Endometrium (tissue), 2 donors: Measurements from ENCODE around the gene SFXN4.
"Not testable (repeated sequence)": the region's sequence is repeated elsewhere in the genome, so short reads cannot be mapped to it uniquely, and the experiment has no call there.

Source experiments
- FAIRE-seq: peaks from 2 replicates; lab custom pipeline; 2012; peaks lifted over from hg19 to GRCh38; lab: Jason Lieb, UNC
- donor health status: control.
- donor health status: control.

SFXN4 gene

DNA sequence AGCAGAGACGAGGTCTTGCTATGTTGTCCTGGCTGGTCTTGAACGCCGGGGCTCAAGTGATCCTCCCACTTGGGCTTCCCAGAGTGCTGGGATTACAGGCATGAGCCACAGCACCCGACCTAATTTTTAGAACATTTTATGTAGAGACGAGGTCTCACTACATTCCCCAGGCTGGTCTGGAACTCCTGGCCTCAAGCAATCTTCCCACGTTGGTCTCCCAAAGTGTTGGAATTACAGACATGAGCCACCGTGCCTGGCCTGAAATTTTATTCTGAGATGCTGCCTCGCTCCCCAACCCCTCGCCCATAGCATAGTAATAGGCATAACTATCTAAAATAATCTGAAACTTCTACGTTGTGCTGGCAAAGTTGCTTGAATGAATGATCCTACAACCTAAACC lies 21.9 kb downstream of the SFXN4 start:
- no peak for FAIRE-seq

DNA sequence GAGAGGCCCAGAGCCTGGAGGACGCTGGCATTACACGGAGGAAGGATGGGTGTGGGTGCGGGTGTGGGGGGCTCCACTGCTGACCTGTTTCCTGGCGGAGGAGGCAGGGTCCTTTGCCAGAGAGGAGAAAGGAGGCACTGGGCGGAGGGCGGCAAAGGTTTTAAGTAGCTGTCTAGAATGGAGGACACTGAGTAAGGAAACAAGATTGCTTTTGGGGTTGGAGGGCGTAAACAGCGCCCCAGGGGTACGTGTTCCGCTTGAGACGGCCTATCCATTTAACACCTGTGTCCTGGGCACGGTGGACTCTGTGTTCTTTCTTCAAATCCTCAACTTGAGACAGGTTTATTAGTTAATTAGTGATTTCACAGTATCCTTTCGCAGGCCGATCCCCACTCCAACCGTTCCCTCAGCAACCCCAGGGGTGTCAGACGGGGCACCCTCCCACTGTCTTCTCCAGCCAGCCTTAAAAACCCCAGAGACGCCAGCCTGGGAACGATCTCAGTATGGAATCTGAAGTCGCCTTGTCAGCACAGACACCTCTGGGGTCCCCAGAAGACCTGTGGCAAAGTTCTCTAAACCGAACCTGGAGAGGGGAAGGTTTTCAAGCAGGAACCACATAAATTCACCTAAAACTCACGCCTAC lies 24.8 kb downstream of the SFXN4 start:
- FAIRE-seq = no peak

DNA sequence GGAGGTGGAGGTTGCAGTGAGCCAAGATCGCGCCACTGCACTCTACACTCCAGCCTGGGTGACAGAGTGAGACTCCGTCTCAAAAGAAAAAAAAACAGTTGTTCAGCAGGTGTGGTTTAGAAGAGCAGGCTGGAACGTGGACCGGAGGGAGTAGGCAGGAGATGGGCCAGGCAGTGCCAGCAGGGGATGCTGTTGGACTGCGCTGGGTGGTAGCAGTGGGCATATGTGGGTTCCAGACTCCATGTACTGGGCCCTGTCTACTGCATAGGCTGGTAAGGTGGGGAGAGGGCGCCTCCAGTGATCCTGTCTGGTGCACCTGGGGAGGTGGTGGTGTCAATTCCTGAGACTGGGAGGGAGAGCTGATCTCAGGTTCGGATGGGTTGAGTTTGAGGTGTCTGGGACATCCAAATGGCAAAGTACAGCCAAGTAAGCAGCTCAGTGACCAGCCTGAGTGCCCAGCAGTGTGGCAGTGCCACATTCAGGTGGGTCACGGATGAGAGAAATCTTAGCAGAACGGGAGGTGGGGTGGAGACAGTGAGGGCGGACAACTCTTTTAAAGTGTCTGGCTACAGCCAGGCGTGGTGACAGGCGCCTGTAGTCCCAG lies 25.9 kb downstream of the SFXN4 start:
- no peak for FAIRE-seq

DNA sequence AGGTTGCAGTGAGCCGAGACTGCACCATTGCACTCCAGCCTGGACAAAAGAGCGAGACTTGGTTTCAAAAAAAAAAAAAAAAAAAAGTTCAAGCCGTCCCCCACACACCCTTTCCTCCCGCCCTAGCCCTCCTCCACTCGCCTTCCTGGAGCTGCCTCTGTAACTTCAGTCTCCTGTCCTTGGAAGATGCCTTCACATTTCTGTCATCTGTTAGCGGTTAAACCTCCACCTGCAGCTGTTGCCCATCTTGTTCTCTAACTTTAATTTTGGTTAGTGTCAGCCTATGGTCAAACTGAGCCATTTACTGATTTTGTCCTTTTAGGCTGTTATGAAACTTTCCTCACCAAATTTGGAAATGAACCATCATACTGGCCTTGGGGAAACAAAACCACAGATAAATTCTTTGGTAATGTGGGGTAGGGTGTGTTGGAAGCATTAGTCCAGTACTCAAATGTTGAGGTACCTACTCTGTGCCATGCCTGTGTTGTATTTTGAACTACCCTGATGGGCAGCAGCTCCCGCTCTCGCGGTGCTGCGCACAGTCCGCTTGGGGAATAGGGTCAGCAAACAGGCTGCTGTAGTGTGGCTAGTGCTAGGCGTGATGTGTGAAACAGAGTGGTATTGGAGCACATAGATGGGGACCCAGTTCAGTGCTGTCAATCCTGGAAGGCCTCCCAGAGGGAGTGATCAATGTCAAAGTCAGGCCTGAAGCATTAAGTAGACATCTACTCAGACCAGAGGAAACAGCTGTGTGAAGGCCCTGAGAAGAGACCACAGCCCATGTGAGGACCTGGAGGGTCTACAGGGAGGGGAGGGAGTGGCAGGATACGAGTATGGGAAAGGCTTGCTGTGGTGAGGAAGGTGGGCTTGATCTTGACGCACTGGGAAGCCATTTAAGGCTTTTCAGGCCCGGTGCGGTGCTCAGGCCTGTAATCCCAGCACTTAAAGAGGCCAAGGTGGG lies 26.9 kb downstream of the SFXN4 start:
- FAIRE-seq = no peak

DNA sequence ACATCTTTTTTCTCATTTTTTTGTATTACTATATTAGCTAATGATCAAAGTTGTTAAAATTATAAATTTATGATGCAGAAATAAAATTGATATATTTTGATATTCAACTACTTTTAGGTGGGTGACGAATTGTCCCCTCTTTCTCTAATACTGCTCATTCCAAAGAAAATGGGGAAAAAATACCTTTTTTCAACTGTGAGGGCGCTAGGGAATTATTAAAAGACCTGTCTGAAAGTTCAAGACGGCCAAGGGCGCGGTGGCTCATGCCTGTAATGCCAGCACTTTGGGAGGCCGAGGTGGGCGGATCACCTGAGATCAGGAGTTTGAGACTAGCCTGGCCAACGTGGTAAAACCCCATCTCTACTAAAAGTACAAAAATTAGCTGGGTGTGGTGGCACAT lies 27.6 kb downstream of the SFXN4 start:
- FAIRE-seq = not testable (repeated sequence)

DNA sequence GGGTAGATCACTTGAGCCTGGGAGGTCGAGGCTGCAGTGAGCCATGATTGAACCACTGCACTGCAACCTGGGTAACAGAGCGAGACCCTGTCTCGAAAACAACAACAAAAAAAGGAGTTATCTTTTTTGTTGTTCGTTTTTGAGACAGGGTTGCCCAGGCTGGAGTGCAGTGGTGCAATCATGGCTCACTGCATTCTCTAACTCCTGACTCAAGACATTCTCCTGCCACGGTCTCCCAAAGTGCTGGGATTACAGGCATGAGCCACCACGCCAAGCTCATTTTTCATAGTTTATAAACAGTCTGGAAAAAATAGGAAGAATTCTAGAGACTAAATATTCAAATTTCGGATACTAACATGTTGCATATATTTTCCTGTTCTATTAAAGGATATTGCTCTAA lies 29.4 kb downstream of the SFXN4 start:
- no peak for FAIRE-seq

DNA sequence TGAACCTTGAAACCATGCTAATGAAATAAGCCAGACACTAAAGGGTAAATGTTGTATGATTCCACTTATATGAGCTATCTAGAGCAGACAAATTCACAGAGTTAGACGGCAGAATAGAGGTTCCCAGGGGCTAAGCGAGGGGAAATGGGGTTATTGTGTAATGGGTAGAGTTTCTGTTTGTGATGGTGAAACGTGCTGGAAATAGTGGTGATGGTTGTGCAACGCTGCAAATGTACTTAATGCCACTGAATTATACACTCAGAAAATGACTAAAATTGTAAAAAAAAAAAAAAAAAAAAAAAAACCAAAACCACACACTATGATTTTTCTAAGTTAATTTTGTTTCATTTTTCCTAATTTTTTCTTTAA lies 30.0 kb downstream of the SFXN4 start:
- FAIRE-seq = no peak

DNA sequence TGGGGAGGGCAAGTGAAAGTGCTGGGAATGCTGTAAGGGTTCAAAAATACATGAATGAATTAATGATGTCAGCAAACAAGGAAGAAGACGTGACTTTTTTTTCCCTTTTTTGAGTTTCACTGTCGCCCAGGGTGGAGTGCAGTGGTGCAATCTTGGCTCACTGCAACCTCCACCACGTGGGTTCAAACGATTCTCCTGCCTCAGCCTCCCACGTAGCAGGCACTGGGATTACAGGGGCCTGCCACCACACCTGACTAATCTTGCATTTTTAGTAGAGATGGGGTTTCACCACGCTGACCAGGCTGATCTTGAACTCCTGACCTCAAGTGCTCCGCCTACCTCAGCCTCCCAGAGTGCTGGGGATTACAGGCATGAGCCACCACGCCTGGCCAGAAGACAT lies 31.6 kb downstream of the SFXN4 start:
- FAIRE-seq = no peak

DNA sequence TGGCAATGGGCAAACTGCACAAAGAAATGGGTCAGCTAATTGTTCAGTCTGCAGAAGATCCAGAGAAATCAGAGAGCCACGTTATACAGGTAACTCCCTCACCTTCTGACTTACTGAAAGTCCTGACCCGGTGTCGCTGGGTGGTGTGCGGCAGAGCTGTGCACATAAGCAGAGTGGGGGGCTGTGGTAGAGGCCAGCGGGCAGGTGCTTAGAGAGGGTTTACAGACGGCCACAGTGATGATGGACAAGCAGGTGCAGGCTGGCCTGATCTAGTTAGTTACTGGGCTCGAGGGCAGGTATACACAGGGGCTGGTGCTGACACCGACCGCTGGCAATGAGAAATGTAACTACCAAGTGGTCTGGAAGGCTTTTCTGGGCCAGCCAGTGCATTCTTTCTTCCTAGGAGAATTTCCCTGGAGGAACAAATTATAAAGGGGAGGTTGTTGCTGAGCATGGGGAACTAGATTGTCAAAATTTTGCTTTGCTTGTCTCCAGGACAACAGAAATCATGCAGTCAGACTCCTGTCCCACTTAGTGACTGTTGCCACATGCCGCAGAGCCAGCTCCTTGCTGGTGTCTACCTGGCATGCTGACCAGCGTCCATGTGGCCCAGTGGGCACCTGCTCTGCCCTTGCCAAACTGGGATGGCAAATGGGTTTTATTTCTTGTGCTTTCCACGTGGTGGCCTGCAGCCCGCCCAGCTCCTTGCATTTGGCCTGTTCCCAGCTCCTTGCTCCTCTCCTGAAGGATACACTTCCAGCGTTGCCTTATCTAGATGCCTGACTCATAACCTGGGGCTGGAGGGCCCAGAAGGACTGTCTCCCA lies 32.8 kb downstream of the SFXN4 start:
- no peak for FAIRE-seq

DNA sequence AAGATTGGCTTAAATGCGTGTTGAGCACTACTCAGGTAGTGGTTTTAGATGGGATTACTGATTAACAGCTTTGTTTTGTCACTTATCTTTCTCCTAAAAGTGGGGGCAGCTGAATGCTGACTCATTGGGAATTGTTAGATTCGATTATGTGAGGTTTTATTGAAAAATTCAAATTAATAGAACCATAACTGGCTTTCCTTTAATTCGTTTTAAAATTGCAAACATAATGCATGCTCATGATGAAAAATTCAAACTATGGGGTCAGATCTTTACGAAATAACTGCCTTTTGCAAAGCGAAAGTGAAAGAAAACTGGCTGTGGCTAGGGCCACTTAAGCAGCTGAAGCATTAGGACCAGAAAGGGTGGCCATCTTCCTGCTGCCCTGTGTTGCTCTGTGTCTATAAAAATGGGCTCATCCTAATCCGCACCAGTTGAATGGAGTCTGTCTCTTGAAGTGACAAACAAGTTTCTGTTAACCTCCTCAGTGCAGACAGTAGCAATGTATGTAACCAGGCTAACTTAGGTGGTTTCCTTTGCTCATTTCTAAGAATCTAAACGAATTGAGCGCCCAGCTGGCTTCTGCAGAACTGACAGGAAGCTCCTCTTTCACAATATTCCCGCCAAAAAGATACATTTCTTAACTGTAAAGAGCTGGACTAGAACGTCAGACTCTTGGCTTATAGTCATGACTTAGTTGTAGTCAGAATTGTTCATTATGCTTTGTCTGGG lies 33.8 kb downstream of the SFXN4 start:
- no peak for FAIRE-seq

DNA sequence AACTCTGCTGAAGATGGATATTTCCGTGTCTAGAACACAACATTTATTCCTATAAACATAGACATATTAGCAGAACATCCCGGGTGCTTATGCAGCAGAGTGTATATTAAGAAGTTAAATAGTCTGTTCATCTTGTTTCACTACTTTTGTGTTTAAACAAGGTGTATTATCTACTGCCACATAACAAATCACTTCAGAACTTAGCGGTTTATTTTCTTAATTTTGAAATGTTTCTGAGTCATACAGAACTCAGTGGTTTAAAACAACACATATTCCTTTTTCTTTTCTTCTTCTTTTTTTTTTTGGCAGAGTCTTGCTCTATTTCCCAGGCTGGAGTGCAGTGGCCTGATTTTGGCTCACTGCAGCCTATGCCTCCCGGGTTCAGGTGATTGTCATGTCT lies 35.8 kb downstream of the SFXN4 start:
- no peak for FAIRE-seq

DNA sequence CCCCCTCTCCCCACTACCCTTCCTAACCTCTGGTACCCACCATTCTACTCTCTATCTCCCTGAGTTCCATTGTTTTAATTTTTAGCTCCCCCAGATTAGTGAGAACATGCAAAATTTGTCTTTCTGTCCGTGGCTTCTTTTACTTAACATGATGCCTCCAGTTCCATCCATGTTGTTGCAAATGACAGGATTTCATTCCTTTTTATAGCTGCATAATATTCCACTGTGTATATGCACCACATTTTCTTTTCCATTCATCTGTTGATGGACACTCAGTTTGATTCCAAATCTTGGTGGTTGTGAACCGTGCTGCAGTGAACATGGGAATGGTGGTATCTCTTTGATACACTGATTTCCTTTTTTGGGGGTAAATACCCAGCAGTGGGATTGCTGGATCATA lies 39.6 kb downstream of the SFXN4 start:
- no peak for FAIRE-seq

DNA sequence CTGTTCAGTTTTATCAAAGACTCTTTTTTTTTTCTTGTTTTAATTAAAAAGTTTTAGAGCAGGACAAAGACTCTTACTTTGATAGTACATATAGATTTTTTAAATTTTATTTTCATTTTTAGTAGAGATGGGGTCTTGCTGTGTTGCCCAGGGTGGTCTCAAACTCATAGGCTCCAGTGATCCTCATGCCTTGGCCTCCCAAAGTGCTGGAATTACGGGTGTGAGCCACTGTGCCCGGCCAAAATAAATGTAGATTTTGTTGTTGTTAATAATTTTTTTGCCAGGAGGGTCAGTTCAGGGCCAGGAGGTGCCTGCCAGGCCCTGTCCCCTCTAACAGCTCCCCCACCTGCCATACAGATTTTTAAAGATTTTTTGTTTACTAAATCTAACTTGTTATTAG lies 44.6 kb downstream of the SFXN4 start:
- no peak for FAIRE-seq

DNA sequence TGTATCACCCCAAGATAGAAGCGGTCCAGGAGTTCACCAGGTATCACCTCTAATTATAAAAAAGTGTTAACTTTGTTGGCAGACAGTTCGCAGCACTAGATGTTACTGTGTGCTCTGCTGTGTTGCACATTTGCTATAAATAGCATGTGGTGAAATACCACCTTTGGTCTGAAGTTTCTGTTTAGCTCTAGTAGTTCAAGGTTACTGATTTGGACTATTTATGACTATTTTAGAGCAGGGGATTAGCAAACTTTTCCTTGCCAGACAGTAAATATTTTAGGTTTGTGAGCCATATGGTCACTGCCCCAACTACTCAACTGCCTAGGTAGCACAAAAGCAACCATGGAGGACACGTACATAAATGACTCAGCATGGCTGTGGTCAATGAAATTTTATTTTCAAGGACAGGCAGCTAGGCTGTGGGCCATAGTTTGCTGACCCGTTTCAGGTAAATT lies 45.1 kb downstream of the SFXN4 start:
- FAIRE-seq = no peak

DNA sequence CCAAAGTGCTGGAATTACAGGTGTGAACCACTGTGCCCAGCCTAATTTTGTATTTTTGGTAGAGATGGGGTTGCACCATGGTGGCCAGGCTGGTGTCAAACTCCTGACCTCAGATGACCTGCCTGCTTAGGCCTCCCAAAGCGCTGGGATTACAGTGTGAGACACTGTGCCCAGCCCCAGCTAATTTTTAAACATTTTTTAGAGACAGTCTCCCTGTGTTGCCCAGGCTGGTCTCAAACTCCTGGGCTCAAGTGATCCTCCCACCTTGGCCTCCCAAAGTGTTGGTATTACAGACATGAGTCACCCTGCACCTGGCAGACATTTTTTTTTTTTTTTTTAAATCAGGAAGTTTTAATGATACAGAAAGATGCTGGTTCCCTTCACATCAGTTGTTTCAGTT lies 46.1 kb downstream of the SFXN4 start:
- FAIRE-seq = no peak

DNA sequence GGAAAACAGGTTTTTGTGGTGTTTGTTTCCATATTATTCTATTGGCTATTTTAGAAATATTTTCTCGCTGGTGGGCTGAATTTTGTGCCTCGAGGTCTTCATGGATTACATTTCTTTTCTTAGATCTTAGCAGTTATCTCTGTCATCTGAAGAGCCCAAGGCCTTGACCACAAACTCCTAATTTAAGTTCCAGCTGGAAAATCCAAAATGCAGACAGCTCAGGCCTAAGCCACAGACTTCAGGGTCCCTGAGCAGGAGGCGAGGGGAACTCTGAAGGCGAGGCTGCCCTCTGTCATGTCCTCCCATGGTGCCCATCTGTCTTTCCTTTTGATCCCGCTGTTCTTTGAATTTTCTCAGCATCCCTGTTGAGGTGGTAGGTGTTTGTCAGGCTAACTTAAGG lies 47.3 kb downstream of the SFXN4 start:
- no peak for FAIRE-seq

DNA sequence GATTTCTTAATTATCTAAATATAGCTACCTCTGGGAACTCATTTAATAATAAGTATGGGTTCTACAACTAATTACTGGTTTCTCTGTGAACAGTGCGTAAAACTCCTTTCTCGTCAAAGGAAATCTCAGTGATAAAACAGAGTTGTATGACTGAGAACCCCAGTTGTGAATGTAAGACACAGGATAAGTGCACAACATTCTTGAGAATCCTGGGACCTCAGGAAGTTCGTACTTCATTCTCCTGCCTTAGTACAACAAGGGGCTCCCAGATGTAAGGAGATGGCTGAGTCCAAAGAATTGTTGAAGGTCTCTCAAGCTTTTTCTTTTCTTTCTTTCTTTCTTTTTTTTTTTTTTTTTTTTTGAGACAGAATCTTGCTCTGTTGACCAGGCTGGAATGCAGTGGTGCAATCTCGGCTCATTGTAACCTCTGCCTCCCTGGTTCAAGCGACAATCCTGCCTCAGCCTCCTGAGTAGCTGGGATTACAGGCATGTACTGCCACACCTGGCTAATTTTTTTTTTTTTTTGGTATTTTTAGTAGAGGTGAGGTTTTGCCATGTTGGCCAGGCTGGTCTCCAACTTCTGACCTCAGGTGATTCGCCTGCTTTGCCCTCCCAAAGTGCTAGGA lies 49.1 kb downstream of the SFXN4 start:
- no peak for FAIRE-seq

DNA sequence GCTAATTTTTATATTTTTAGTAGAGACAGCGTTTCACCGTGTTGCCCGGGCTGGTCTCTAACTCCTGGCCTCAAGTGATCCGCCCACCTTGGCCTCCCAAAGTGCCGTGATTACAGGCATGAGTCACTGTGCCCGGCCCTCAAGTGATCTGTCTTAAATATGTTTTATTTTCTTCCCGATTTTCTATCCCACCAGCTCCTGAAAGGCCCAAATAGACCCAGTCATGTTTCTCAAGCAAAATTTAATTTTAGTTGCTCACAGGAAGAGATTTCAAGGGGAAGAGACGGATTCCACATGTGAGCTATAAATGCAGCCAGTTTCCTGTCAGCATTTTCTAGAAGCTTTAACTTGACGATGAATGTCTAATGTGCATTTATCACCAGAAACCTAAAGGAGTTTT lies 49.6 kb downstream of the SFXN4 start:
- no peak for FAIRE-seq

DNA sequence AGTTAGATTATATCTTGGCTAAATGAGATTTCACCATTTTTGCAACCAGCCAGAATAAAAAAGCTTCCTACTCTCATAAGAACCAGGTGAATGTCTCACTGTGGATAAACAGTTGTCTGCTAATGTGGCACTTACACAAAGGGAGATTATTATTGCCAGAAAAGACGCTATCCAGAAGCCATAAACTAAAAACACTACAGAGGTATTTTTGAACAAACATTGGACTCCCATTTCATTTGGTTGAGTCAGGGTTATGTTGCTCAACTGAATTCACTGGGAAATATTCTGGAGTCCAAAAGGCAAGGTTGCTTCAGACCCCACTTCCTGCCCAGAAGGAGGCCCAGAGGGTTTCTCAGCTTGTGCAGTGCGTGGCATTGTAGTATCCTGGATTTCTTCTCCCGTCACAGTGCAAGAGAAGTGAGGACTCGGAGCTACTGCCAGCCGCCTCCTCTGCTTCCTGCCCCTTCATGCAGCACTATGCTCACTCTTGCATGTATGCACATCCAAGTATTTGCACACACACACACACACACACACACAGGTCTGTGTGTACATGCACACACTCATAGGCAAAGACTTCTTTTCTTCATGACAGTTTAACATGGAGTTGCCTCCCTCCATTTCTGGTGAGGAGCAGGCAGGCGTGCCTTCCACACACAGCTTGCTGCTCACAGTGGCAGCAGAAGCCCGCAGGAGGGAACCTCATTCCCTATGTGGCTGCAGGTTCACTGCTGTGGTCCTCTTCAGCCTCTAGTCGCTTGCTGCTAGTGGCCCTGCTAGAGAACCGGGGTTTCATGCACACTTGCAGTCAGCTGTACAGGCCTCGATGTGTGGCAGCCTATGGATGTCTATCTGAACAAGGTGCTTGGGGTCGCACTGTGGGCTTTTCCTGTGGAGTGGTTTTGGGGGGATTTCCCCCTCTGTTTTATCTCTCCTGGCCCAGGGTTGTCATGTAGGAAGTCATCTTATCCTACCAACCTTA lies 51.5 kb downstream of the SFXN4 start:
- no peak for FAIRE-seq

DNA sequence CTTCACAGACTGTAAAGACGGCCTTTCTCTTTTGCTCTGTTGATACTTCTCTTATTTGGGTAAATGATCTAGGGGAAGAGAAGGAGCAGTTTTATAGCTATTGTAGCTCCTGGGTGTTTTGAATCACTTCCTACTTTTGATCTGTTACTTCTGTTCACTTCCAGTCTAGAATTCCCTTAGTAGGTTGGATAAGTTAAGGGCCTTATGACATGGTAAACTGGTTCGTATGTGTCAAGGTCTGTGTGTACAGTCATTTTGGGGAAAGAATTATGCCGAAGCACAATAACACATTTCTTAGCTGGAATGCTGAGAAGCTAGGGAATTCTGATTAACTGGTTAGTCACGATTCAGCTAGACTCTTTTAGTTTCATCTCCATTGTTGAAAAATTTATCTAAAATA lies 53.5 kb downstream of the SFXN4 start:
- FAIRE-seq = no peak
